Forelimb muscle (tissue), 1 donor: ENCODE measurements around the gene R3HDM2. TPM values are rescaled to one million over a fixed set of nuclear protein-coding genes. Genes with fewer than 3 reads are reported as not detected.
"Not testable (repeated sequence)": the region's sequence is repeated elsewhere in the genome, so short reads cannot be mapped to it uniquely, and the experiment has no call there.

Experiments
- DNase-seq: peaks from one replicate; pipeline ENCODE4 v3.0.0-alpha.2; 2013; ENCODE audit warnings: low read depth
- polyA plus RNA-seq: library from polyadenylated mRNA; unstranded; fragments of 120-200 nt; gene quantifications from one replicate; pipeline ENCODE4 v1.2.1, GENCODE V29; 2013; ENCODE audit not compliant: insufficient read length

The R3HDM2 gene
- polyA plus RNA-seq, 1 donor = 50.1 TPM

DNA sequence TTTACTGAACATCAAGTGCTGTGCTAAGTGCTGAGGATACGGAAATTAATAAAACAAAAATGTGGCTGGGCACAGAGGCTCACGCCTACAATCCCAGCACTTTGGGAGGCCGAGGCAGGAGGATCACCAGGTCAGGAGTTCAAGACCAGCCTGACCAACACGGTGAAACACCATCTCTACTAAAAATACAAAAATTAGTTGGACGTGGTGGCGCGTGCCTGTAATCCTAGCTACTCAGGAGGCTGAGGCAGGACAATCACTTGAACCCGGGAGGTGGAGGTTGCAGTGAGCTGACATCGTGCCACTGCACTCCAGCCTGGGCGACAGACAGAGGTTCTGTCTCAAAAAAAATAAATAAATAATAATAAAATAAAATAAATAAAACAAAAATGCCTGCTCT lies 3.9 kb downstream of the R3HDM2 start:
- DNase-seq = not testable (repeated sequence)

DNA sequence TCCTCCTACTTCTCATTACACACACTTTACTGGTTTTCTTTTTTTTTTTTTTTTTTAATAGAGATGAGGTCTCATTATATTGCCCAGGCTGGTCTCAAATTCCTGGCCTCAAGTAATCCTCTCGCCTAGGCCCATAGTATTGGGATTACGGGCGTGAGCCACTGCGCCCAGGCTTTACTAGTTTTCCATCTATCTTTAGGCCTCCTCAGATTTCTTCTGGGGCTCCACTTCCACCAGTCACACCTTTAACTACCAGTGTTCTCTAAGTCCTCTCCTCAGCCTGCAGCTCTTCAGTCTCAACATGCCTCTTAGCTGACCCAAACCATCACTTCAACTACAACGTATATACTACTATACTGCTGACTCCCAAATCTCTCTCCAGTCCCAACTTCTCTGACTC lies 10.4 kb downstream of the R3HDM2 start:
- DNase-seq = no peak

DNA sequence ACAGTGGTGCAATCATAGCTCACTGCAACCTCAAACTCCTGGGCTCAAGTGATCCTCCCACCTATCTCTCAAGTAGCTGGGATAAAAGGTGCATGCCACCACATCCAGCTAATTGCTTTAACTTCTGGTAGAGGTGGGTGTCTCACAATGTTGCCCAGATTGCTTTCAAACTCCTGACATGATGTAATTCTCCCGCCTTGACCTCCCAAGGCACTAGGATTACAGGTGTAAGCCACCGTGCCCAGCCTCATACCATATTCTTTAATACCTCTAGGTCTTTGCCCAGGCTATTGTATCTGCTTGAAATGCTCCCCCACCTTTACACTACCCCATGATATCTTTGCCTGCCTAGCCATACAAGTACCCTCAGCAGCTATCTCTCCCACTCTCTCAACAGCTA lies 11.3 kb downstream of the R3HDM2 start:
- DNase-seq = no peak

DNA sequence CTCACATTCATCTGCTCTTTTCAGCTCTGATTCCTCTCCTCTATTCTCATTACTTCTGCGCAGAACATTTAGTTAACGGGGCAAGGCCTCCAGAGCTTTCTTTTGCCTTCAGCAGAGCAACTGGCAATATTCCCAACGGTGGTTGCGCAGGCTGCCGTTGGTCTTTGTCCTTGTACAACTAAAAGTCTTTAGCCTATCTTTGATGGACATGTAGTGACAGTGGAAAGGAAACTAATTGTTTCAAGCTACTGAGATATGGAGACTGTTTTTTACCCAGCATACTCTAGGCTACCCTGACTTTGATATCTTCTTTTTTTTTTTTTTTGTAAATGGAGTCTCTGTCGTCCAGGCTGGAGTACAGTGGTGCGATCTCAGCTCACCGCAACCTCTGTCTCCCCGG lies 12.6 kb downstream of the R3HDM2 start:
- no peak for DNase-seq

DNA sequence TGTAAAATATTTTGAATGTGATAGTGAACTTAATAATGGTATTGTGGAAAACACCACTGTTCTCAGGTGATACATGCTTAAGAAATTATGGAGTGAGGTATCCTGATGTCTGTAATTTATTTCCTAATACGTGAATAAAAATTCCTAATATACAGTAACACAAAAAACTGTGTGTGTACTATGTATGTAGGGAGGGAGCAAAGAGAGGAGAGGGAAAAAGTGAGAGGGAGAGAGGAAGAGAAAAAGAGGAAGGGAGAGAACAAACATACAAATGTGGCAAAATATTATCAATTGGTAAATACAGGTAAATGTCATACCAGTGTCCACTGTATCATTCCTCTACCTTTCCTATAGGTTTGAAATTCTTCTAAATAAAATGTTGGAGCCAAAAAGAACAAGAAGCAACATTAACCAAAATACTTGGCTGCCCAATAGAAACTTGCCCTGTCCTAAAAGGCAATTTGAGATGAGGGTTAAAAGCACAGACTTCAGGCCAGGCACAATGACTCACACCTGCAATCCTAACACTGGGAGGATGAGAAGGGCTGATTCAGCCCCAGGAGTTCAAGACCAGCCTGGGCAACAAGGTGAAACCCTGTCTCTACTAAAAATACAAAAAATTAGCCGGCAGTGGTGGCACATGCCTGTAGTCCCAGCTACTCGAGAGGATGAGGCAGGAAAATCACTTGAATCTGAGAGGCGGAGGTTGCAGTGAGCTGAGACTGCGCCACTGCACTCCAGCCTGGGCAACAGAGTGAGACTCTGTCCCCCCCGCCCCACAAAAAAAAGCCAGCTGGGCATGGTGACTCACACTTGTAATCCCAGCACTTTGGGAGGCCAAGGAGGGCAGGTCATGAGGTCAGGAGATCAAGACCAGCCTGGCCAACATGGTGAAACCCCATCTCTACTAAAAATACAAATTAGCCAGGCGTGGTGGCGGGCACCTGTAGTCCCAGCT lies 14.5 kb downstream of the R3HDM2 start:
- no peak for DNase-seq

DNA sequence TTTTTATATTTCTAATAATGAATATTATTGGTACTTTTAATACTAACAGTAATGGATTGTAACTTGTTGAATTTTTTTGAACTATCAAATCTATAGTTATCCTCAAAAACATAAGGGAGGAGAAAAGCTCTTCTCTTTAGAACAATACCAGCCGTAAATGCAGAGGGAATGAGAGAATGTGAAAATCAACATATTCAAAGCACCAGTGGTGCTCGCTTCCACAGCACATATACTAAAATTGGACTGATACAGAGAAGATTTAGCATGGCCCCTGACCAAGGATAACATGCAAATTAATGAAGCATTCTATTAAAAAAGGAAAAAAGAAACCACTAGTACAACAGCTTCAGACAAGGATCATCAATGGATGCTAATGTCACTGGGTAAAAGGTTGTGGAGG lies 15.8 kb downstream of the R3HDM2 start:
- no peak for DNase-seq

DNA sequence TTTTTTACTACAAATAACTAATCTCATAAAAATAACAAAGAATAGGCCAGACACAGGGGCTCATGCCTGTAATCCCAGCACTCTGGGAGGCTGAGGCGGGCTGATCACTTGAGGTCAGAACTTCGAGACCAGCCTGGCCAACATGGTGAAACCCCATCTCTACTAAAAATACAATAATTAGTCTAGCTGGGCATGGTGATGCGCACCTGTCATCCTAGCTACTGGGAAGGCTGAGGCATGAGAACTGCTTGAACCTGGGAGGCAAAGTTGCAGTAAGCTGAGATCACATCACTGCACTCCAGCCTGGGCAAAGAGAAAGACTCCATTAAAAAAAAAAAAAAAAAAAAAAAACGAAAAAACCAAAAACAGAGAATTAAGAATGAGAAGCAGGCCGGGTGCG lies 16.7 kb downstream of the R3HDM2 start:
- DNase-seq = not testable (repeated sequence)

DNA sequence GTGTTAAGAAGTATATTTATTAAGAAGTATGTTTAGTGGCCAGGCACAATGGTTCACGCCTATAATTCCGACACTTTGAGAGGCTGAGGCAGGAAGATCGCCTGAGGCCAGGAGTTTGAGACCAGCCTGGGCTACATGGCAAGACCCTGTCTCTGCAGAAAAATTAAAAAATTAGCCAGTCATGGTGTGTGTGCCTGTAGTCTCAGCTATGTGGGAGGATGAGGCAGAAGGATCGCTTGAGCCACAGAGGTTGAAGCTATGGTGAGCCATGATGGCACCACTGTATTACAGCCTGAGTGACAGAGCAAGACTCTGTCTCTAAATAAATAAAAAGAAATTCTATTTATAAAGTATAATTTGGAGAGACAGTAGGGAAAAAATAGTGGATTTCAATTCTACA lies 20.3 kb downstream of the R3HDM2 start:
- DNase-seq = no peak

DNA sequence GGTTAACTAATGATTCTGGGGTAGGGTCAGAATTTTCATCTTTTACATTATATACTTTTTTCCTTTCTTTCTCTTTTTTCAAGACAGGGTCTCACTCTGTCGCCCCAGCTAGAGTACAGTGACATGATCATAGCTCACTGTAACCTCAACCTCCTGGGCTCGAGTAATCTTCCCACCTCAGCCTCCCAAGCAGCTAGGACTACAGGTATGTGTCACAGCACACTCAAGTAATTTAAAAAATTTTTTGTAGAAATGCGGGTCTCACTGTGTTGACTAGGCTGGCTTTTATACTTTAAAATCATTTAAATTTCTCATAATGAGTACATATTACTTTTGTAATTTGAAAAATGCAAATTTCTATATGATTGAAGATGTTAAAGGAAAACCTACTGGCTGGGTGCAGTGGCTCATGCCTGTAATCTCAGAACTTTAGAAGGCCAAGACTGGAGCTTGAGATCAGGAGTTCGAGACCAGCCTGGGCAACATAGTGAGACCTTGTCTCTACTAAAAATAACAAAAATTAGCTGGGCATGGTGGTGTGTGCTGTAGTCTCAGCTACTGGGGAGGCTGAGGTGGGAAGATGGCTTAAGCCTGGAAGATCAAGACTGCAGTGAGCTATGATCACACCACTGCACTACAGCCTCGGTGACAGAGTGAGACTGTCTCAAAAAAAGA lies 25.7 kb downstream of the R3HDM2 start:
- DNase-seq = no peak

DNA sequence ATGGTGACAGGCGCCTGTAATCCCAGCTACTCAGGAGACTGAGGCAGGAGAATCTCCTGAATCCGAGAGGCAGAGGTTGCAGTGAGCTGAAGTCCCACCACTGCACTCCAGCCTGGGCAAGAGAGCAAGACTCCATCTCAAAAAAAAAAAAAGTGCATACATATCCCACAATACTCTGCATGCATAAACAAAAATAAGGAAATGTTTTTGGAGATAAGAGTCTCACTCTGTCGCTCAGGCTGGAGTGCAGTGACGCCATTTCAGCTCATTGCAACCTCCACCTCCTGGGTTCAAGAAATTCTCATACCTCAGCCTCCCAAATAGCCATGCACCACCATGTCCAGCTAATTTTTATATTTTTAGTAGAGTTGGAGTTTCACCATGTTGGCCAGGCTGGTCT lies 28.7 kb downstream of the R3HDM2 start:
- not testable (repeated sequence) for DNase-seq

DNA sequence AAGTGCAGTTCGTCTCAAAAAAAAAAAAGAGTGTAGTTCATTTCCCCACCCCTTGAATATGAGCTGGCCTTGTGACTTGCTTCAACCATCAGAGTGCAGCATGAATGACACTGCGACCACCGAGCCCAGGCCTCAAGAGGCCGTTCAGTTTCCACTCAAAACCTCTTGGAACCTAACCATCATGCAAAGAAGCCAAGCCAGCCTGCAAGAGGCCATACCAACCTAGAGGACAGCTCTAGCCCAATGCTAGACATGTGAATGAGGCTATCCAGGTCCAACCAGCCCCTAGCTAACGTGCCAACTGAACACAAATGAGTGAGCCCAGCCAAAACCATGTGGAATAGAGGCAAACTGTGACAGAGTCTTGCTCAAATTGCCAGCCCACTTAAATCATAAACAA lies 29.7 kb downstream of the R3HDM2 start:
- no peak for DNase-seq

DNA sequence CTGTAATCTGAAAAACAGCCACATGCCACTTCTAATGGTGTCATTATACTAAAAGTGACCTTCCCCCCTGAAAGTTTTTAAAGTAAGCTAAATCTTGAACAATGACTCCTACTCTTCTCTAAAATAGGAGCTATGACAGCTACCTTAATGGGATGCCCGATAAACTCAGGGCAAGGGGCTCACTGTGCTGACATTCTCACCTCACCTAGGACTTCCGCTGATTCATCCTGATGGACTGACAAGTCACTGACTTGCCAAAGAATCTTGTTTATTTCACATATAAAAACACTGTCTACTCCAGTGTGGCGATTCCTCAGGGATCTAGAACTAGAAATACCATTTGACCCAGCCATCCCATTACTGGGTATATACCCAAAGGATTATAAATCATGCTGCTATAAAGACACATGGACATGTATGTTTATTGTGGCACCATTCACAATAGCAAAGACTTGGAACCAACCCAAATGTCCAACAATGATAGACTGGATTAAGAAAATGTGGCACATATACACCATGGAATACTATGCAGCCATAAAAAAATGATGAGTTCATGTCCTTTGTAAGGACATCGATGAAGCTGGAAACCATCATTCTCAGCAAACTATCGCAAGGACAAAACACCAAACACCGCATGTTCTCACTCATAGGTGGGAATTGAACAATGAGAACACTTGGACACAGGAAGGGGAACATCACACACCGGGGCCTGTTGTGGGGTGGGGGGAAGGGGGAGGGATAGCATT lies 31.0 kb downstream of the R3HDM2 start:
- not testable (repeated sequence) for DNase-seq

DNA sequence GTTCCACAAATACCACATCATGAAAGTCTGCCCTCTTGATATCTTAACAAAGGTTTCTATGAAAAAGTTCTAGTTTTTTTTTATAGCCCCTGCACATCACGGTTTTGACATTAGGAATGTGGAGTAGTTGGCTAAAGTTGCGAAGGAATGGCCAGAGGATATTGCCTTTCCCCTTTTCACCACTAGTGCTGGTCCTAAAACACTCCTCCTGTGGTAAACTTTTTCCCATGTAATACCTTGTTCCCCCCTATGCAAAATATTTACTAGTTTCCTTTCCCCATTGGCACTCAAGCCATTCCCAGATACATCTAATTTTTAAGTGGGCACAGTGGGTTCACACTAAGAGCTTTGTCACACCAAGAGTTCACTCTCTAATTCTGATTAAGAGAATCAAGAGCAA lies 33.4 kb downstream of the R3HDM2 start:
- DNase-seq = no peak

DNA sequence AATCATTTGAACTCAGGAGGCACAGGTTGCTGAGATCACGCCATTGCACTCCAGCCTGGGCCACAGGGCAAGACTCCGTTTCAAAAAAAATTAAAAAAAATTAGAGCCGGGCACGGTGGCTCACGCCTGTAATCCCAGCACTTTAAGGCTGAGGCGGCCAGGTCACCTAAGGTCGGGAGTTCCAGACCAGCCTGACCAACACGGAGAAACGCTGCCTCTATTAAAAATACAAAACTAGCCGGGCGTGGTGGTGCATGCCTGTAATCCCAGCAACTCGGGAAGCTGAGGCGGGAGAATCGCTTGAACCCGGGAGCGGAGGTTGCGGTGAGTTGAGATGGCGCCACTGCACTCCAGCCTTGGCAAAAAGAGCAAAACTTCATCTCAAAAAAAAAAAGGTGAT lies 35.7 kb downstream of the R3HDM2 start:
- DNase-seq = no peak

DNA sequence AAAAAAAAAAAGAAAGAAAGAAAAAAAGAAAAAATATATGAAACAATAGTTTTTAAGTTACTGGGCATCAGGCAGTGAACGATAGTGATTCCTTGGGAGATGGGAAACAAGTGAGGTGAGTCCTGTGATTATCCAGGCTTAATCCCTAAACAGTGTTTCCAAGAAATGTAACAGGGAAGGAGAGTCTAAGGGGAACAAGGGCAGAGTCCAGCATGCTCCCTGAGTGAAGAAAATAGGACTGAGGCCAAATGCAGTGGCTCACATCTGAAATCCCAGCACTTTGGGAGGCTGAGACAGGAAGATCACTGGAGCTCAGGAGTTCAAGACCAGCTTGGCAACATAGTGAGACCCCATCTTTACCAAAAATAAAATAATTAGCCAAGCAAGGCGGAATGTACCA lies 40.7 kb downstream of the R3HDM2 start:
- DNase-seq = no peak

DNA sequence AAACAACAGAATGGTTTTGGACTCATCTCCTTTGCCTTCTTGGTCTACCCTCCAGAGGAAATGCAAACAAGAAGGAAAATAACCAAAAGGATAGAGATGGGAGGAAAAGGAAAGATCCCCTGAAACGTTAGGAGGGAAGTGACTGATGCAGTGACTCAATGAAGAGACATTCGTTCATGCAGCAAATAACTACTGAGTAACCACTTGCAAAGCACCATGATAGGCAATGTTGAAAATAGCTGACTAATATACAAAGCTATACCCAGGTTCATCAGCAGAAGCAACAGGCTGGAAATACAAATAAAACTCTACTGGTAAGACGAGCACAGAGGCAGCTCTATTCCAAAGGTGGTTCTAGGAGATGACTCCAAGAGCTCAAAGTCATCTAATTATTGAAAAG lies 41.8 kb downstream of the R3HDM2 start:
- DNase-seq = no peak

DNA sequence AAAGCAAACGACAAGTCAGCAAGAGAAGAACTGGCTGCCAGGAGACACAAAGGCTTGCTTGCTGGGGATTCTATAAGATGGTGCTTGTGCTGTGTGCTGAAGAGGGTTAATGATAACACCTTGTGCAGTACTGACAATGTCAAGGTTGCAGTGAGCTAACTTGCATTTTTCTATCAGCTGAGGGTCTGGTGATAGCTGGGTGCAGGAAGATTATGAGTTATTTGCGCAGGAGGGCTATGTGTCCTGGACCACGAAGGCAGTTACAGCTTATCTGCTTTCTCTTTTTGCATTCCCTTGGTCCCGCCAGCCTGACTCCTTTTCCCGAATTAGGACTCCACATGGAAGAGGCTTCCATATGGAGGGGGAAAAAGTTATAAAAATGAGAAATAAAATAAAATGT lies 42.4 kb downstream of the R3HDM2 start:
- no peak for DNase-seq

DNA sequence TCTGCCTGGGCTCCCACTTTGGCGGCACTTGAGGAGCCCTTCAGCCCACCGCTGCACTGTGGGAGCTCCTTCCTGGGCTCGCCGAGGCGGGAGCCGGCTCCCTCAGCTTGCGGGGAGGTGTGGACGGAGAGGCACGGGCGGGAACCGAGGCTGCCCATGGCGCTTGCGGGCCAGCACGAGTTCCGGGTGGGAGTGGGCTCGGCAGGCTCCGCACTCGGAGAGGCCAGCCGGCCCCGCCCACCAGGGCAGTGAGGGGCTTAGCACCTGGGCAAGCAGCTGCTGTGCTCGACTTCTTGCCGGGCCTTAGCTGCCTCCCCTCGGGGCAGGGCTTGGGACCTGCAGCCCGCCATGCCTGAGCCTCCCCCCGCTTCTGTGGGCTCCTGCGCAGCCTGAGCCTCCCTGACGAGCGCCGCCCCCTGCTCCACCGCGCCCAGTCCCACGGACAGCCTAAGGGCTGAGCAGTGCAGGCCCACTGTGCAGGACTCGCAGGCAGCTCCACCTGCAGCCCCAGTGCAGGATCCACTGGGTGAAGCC lies 44.6 kb downstream of the R3HDM2 start:
- no peak for DNase-seq

DNA sequence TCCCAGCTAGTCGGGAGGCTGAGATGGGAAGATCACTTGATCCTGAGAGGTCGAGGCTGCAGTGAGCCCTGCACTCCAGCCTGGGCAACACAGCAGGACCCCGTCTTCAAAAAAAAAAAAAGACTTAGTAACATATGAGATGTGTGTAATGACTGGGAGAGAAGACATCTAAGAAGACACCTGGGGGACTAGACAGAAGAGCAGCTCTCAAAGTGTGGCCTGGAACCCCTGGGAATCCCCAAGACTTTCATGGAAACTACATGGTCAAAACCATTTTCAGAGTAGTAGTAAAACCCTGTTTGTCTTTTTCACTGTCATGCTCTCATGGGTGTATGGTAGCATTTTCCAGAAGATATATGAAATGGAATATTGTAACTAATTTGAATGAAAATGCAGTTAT lies 45.3 kb downstream of the R3HDM2 start:
- DNase-seq = no peak

DNA sequence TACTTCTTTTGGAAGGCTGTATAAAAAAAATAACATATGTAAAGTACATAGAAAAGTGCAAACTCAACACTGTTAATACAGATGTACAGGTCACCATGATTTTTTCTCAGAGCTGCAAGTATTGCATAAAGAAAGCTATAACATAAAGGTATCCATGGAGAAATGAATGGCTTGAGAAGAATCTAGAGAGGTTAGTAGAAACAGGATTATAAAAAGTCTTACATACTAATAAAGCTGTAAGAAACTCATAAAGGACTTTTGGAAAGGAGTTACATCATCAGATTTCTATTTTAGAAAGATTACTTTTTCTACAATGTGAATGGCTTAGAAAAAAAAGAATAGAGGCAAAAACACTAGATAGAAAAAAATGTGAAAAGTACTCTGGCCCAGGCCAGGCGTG lies 46.4 kb downstream of the R3HDM2 start:
- DNase-seq = no peak

DNA sequence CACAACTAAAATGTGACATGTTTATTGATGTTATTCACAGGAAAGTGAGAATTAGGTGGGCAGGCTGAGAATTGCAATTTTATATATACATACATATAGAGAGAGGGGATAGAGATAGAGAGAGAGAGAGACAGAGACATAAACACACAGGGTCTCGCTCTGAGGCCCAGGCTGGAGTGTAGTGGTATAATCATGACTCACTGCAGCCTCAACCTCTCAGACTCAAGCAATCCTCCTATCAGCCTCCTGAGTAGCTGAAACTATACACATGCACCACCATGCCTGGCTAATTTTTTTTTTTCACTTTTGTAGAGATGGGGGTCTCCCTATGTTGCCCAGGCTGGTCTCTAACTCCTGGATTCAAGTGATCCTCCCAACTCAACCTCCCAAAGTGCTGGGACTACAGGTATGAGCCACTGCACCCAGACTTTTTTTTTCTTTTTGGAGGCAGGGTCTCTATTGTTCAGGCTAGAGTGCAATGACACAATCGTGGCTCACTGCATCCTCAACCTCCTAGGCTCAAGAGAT lies 49.1 kb downstream of the R3HDM2 start:
- DNase-seq = no peak

DNA sequence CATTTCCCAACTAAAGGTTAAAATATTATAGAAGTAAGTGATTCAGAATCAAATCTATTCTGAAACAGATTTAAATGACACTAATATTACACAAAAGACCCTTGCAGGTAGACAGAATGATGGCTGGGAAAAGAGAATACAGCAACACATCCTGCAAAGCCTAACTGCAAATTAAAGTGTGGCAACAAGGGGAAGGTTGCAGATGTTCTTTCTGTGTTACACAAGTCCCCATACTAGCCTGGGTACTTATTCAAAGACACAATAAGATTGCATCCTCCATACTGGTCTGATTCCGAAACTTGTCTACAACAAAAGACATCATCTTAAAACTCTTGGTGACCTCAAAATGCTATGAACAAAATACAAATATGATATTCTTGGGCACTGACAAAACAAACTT lies 50.5 kb downstream of the R3HDM2 start:
- DNase-seq = no peak
